GM06990 (cell line): ENCODE data around the gene HSD17B12.

Experiments
- DNase-seq: peaks from one replicate; pipeline ENCODE4 v3.0.0-alpha.2; 2011; ENCODE audit not compliant: insufficient read length; ENCODE audit errors: extremely low read depth
- H3K27me3 ChIP-seq: replicated peaks from 2 replicates; pipeline ENCODE4 v1.6.0; 2011; ENCODE audit warnings: low read length; ENCODE audit not compliant: control insufficient read depth, insufficient read depth
- H3K36me3 ChIP-seq: 2 replicates; pipeline ENCODE4 v1.5.1; 2011; ENCODE audit warnings: low read length; ENCODE audit not compliant: control insufficient read depth, insufficient read depth
- H3K4me3 ChIP-seq: replicated peaks from 2 replicates; pipeline ENCODE4 v1.5.1; 2011; ENCODE audit warnings: low read depth, mild to moderate bottlenecking, control low read depth, low read length
- TF ChIP-seq, protein P1 (sequence below): IDR thresholded peaks from 2 replicates; pipeline ENCODE4 v1.5.1; 2011; ENCODE audit warnings: low read length, control low read depth, mild to moderate bottlenecking, inconsistent platforms; ENCODE audit not compliant: insufficient read depth, poor library complexity, severe bottlenecking

HSD17B12 gene

DNA sequence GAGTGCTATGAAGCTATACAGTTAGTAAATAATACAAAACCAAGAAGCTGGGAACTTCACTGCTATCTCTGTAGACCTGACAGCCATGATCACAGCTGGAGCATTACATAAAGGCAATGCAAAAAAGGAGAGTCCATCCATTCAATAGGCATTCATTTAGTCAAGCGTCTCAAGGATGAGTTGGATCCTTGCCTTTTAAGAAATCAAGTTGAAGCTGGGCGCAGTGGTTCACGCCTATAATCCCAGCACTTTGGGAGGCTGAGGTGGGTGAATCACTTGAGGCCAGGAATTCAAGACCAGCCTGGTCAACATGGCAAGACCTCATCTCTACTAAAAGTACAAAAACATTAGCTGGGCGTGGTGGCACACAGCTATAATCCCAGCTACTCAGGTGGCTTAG, 152.0 kb downstream of the HSD17B12 start:
- Histone ChIP-seq H3K36me3 (peaks cover 4% of the 10 kb centered on the region; the same call in 1 of the 2 replicates), H3K4me3 (no peak overlapping the region), H3K27me3 (no peaks in the 10 kb centered on the region)
- TF ChIP-seq, protein P1, sequence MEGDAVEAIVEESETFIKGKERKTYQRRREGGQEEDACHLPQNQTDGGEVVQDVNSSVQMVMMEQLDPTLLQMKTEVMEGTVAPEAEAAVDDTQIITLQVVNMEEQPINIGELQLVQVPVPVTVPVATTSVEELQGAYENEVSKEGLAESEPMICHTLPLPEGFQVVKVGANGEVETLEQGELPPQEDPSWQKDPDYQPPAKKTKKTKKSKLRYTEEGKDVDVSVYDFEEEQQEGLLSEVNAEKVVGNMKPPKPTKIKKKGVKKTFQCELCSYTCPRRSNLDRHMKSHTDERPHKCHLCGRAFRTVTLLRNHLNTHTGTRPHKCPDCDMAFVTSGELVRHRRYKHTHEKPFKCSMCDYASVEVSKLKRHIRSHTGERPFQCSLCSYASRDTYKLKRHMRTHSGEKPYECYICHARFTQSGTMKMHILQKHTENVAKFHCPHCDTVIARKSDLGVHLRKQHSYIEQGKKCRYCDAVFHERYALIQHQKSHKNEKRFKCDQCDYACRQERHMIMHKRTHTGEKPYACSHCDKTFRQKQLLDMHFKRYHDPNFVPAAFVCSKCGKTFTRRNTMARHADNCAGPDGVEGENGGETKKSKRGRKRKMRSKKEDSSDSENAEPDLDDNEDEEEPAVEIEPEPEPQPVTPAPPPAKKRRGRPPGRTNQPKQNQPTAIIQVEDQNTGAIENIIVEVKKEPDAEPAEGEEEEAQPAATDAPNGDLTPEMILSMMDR, result no peak
- no peak for DNase-seq

DNA sequence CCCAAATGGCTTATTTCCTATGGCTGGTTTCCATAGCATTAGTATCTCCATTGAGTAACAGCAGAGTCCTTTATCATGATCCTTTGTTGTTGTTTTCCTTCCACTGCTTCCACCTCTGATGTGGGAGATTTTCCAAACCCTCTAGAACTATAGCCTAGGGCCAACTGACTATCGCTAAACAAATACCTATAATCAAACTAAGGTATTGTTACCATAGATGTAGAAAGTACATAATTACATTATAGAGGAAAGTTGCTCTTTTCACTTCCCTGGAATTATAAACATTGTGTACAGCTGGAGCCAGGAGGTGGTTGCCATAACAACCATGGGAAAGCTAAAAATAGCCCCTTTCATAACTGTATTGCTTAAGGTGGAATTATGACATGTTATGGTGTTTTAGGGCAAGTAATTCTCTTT, 153.1 kb downstream of the HSD17B12 start:
- Histone ChIP-seq H3K4me3 (no peak overlapping the region), H3K27me3 (no peaks in the 10 kb centered on the region), H3K36me3 (peaks cover 4% of the 10 kb centered on the region; the same call in 1 of the 2 replicates)
- TF ChIP-seq, protein P1, result no peak
- no peak for DNase-seq

DNA sequence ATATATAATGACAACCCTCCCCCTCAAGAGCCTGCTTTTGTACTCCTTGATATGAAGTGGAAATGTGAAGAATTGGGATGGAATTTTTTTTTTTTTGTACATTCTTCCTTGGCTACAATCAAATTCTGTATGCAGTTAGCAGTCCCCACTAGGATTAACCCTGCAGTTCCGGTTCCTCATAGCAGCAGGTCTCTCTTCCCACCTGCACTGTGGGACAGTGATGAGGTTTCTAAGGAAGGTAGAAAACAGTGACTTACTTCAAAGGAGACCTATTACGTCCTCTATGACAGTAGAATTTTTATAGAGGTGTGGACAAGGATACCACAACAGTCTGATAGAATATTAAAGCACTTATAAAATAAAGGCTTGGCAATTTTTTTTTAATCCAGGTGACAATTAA, 153.7 kb downstream of the HSD17B12 start:
- no peak overlapping the region for H3K4me3 ChIP-seq

DNA sequence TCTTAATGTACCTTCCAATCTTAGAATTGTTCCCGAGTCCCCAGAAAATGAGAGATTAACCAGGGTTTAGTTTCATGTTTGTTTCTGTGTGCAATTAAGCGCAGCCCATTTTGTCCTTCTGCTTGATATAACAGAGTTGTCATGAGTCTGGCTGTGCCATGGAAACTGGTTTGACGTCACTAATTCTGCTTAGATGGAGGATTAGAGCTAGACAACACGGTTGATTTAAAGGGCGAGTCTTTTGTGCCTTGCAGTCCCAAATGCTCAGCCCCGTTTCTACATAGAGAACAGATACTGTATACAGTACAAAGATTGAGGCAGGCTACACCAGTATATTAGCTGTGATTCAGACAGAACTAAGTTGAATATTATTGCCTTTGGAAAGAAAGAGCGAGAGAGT, 154.6 kb downstream of the HSD17B12 start:
- Histone ChIP-seq H3K27me3 (no peaks in the 10 kb centered on the region), H3K36me3 (peaks cover 4% of the 10 kb centered on the region; the same call in 1 of the 2 replicates), H3K4me3 (no peak overlapping the region)
- TF ChIP-seq, protein P1, result no peak
- DNase-seq, result no peak

More for the DNA sequence above, 153.7 kb downstream of the HSD17B12 start:
- TF ChIP-seq, protein P1, result no peak
- no peaks in the 10 kb centered on the region for H3K27me3 ChIP-seq
- no peak for DNase-seq
- peaks cover 4% of the 10 kb centered on the region; the same call in 1 of the 2 replicates for H3K36me3 ChIP-seq

DNA sequence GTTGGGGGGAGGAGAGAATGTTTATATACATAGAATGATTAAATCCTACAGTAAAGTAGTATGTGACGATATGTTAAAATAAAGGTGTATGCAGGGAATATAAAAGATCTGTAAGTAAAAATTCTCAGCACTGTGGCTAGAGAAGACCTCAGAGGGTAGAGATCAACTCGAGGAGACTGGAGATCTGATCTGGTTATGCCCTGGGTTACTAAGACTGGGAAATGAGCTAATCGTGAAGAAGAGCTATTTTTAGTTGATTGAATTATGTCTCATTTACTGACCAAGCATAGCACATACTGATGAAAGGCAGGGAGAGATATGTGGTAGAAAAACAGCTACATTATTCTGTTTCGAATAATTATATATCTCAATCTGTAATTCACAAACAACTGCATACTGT, 157.3 kb downstream of the HSD17B12 start:
- Histone ChIP-seq H3K27me3 (no peaks in the 10 kb centered on the region), H3K36me3 (peaks cover 2% of the 10 kb centered on the region; the same call in 1 of the 2 replicates)
- TF ChIP-seq, protein P1, result no peak

DNA sequence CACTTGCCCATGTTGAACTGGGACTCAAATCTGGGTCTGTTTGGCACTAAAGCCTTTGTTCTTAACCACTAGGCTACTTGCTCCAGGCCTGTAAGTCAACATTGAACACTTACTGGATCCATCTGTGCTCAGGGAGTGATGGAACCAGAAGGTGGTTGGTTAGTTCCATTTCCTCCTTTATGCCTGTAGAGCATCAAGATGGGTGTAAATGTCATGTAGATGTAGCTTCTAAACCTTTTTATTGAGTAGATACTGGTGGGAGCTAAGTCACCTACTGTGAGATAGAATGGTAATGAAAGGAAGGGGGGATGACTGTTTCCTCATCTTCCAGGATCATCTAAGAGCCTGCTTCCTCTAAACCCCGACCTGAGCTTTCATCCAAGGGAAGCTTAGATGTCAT, 161.5 kb downstream of the HSD17B12 start:
- DNase-seq, result no peak
- Histone ChIP-seq H3K4me3 (no peak overlapping the region), H3K27me3 (no peaks in the 10 kb centered on the region), H3K36me3 (peaks cover 1% of the 10 kb centered on the region)
- TF ChIP-seq, protein P1, result no peak

More for the DNA sequence above, 157.3 kb downstream of the HSD17B12 start:
- no peak overlapping the region for H3K4me3 ChIP-seq
- no peak for DNase-seq
